Mesodermal cell (in vitro differentiated cells): ENCODE measurements around the gene KCNJ11. TPM values are rescaled to one million over a fixed set of nuclear protein-coding genes. Genes with fewer than 3 reads are reported as not detected.
"Not testable (repeated sequence)": the region's sequence is repeated elsewhere in the genome, so short reads cannot be mapped to it uniquely, and the experiment has no call there.

Source experiments
- H3K27ac ChIP-seq: 2 replicates; pipeline ENCODE4 v1.7.0; 2013; ENCODE audit warnings: mild to moderate bottlenecking, low read depth, low read length, moderate library complexity; ENCODE audit not compliant: severe bottlenecking
- H3K36me3 ChIP-seq: 2 replicates; pipeline ENCODE4 v1.7.1; 2013; ENCODE audit warnings: mild to moderate bottlenecking, low read length, moderate library complexity; ENCODE audit not compliant: control insufficient read depth, insufficient read depth
- H3K4me1 ChIP-seq: one replicate; pipeline ENCODE4 v1.7.1; 2013; ENCODE audit warnings: mild to moderate bottlenecking, low read length; ENCODE audit not compliant: insufficient read depth, control insufficient read depth, poor library complexity, severe bottlenecking
- H3K4me3 ChIP-seq: 2 replicates; pipeline ENCODE4 v1.7.0; 2013; ENCODE audit warnings: low read length, control low read depth, mild to moderate bottlenecking; ENCODE audit not compliant: insufficient read depth, poor library complexity, severe bottlenecking; ENCODE audit errors: extremely low read depth
- H3K9me3 ChIP-seq: 2 replicates; pipeline ENCODE4 v1.7.1; 2013; ENCODE audit warnings: mild to moderate bottlenecking, low read length, moderate library complexity; ENCODE audit not compliant: control insufficient read depth
- WGBS, 2 experiments: methylation state at CpG; one replicate each; pipeline ENCODE4 v1.1.5; 2013; ENCODE audit warnings: missing lambda C conversion rate in 2 of 2; ENCODE audit not compliant: insufficient coverage in 2 of 2; 5-methylcytosine and 5-hydroxymethylcytosine counted together
- polyA plus RNA-seq, 2 experiments: library from polyadenylated mRNA; stranded (reverse); fragments of 50-300 nt; gene quantifications; one replicate each; pipeline ENCODE4 v1.2.3, GENCODE V29; 2013

KCNJ11 gene
- 0.48 TPM for polyA plus RNA-seq (2013, experiment 1 of 2)
- polyA plus RNA-seq (2013, experiment 2 of 2), result 0.35 TPM

- Histone ChIP-seq H3K4me1 (no peaks in the 10 kb centered on the region), H3K27ac (no peak within 1 kb of the TSS), H3K36me3 (no peaks in the 10 kb centered on the region), H3K4me3 (peak within 1 kb of the TSS; percentile 39), H3K9me3 (no peaks in the 10 kb centered on the region)
- 9 to 12% methylated on average over 22 to 27 of the region's 53 CpGs for WGBS, 2 experiments
Measured at GRCh38 chr11:17388609-17389210, at the start of gene KCNJ11. KCNJ11 (minus strand) TSS chr11:17388659; CDS start chr11:17388091, 568 bp downstream.

- Histone ChIP-seq H3K9me3 (no peaks in the 10 kb centered on the region), H3K27ac (no peak overlapping the region), H3K4me1 (peaks cover 2% of the 10 kb centered on the region), H3K36me3 (no peaks in the 10 kb centered on the region), H3K4me3 (no peak overlapping the region)
- 83 to 86% methylated on average over 2 of the region's 3 CpGs for WGBS, 2 experiments
Measured at GRCh38 chr11:17437366-17437765, 48.9 kb upstream of the KCNJ11 start.

- H3K27ac ChIP-seq, result no peak overlapping the region
- H3K4me1 ChIP-seq, result no peaks in the 10 kb centered on the region
- 100% methylated on average over 1 to 2 of the region's 4 CpGs for WGBS, 2 experiments
Measured at GRCh38 chr11:17434108-17434507, 45.6 kb upstream of the KCNJ11 start.

GRCh38 chr11:17432002-17432401, 43.5 kb upstream of the KCNJ11 start:
- Histone ChIP-seq H3K27ac (no peak overlapping the region), H3K36me3 (no peaks in the 10 kb centered on the region), H3K4me1 (no peaks in the 10 kb centered on the region), H3K4me3 (no peak overlapping the region), H3K9me3 (no peaks in the 10 kb centered on the region)
- 87 to 100% methylated on average over 5 to 6 of the region's 7 CpGs for WGBS, 2 experiments

More at GRCh38 chr11:17434108-17434507, 45.6 kb upstream of the KCNJ11 start:
- no peaks in the 10 kb centered on the region for H3K36me3 ChIP-seq
- no peaks in the 10 kb centered on the region for H3K9me3 ChIP-seq
- no peak overlapping the region for H3K4me3 ChIP-seq

- Histone ChIP-seq H3K4me3 (no peak overlapping the region), H3K36me3 (no peaks in the 10 kb centered on the region), H3K9me3 (no peaks in the 10 kb centered on the region), H3K27ac (no peak overlapping the region), H3K4me1 (no peaks in the 10 kb centered on the region)
- whole genome bisulfite sequencing, 2 experiments, result 90 to 91% methylated on average over 8 of the region's 8 CpGs
Measured at GRCh38 chr11:17431139-17431538, 42.7 kb upstream of the KCNJ11 start.

- Histone ChIP-seq H3K9me3 (no peaks in the 10 kb centered on the region), H3K27ac (no peak overlapping the region), H3K36me3 (no peaks in the 10 kb centered on the region), H3K4me1 (no peaks in the 10 kb centered on the region), H3K4me3 (no peak overlapping the region)
- WGBS, 2 experiments, result 90% methylated on average over 10 to 13 of the region's 13 CpGs
Measured at GRCh38 chr11:17430616-17431015, 42.2 kb upstream of the KCNJ11 start.

- H3K9me3 ChIP-seq, result no peaks in the 10 kb centered on the region
- 83 to 90% methylated on average over 2 of the region's 3 CpGs for WGBS, 2 experiments
Measured at GRCh38 chr11:17428925-17429324, 40.5 kb upstream of the KCNJ11 start.

GRCh38 chr11:17428261-17428660, 39.8 kb upstream of the KCNJ11 start:
- Histone ChIP-seq H3K4me3 (no peak overlapping the region), H3K9me3 (no peaks in the 10 kb centered on the region), H3K4me1 (no peaks in the 10 kb centered on the region), H3K27ac (no peak overlapping the region), H3K36me3 (no peaks in the 10 kb centered on the region)
- WGBS, 2 experiments, result 93 to 95% methylated on average over 9 of the region's 11 CpGs

More at GRCh38 chr11:17428925-17429324, 40.5 kb upstream of the KCNJ11 start:
- H3K4me1 ChIP-seq, result no peaks in the 10 kb centered on the region
- H3K36me3 ChIP-seq, result no peaks in the 10 kb centered on the region
- H3K4me3 ChIP-seq, result no peak overlapping the region
- no peak overlapping the region for H3K27ac ChIP-seq

- 80 to 88% methylated on average over 1 of the region's 5 CpGs for WGBS, 2 experiments
- not testable (repeated sequence) for H3K4me1 ChIP-seq, H3K9me3 ChIP-seq, H3K27ac ChIP-seq, H3K36me3 ChIP-seq, H3K4me3 ChIP-seq
Measured at GRCh38 chr11:17426233-17426632, 37.8 kb upstream of the KCNJ11 start.

GRCh38 chr11:17423533-17424310, 35.3 kb upstream of the KCNJ11 start:
- no peaks in the 10 kb centered on the region for H3K9me3 ChIP-seq
- no peak overlapping the region for H3K4me3 ChIP-seq
- WGBS, 2 experiments, result 86 to 92% methylated on average over 7 to 10 of the region's 11 CpGs
- H3K4me1 ChIP-seq, result peaks cover 6% of the 10 kb centered on the region
- no peak overlapping the region for H3K27ac ChIP-seq
- H3K36me3 ChIP-seq, result no peaks in the 10 kb centered on the region

- 86% methylated on average over 1 of the region's 4 CpGs; no CpG with 5 or more reads in 1 of the 2 experiments for WGBS, 2 experiments
- Histone ChIP-seq H3K4me1 (peaks cover 11% of the 10 kb centered on the region), H3K27ac (no peak overlapping the region), H3K36me3 (no peaks in the 10 kb centered on the region), H3K9me3 (no peaks in the 10 kb centered on the region), H3K4me3 (no peak overlapping the region)
Measured at GRCh38 chr11:17421781-17422180, 33.3 kb upstream of the KCNJ11 start.
